H1 (cell line): ENCODE data around the gene TMED9. TPM values are rescaled to one million over a fixed set of nuclear protein-coding genes. Genes with fewer than 3 reads are reported as not detected.

Source experiments
- CTCF ChIA-PET: fragments of 300-600 bp; sonication (Branson Sonifier 250); formaldehyde crosslinking; loops from one replicate; lab custom pipeline; 2021; ENCODE audit not compliant: partially characterized antibody; lab: Charles Lee
- POLR2A ChIA-PET: fragments of 300-600 bp; sonication (Branson Sonifier 250); formaldehyde crosslinking; loops from one replicate; lab custom pipeline; 2021; ENCODE audit warnings: inconsistent platforms; ENCODE audit not compliant: partially characterized antibody; lab: Charles Lee
- DNase-seq, 2 experiments: peaks; one replicate each; pipeline versions ENCODE4 v3.0.0 to v3.0.0-alpha.2; 2010 to 2022; ENCODE audit warnings: low spot score in 2 of 2, low read depth in 1 of 2, mixed read lengths in 1 of 2
- FAIRE-seq: peaks from 2 replicates; lab custom pipeline; 2011; peaks lifted over from hg19 to GRCh38; lab: Jason Lieb, UNC
- H2AFZ ChIP-seq: 2 replicates; pipeline ENCODE4 v1.8.1; 2012; ENCODE audit warnings: low read length, inconsistent platforms
- H2AK5ac ChIP-seq: 2 replicates; pipeline ENCODE4 v1.6.1; 2013; ENCODE audit warnings: low read depth, low read length
- H2BK120ac ChIP-seq: replicated peaks from 2 replicates; pipeline ENCODE3; 2013; ENCODE audit warnings: low read depth, low read length, inconsistent platforms
- H2BK12ac ChIP-seq: 2 replicates; pipeline ENCODE4 v1.6.1; 2013; ENCODE audit warnings: low read depth, low read length
- H2BK15ac ChIP-seq: 2 replicates; pipeline ENCODE4 v1.6.1; 2013; ENCODE audit warnings: low read length
- H2BK20ac ChIP-seq: 2 replicates; pipeline ENCODE4 v1.6.1; 2013; ENCODE audit warnings: low read length
- H2BK5ac ChIP-seq: 2 replicates; pipeline ENCODE4 v1.6.1; 2013; ENCODE audit warnings: low read depth, low read length
- H3K14ac ChIP-seq: 2 replicates; pipeline ENCODE4 v1.6.1; 2013; ENCODE audit warnings: inconsistent platforms; ENCODE audit not compliant: insufficient read length
- H3K18ac ChIP-seq: 2 replicates; pipeline ENCODE4 v1.6.1; 2013; ENCODE audit warnings: low read length; ENCODE audit errors: extremely low read depth
- H3K23ac ChIP-seq: 2 replicates; pipeline ENCODE4 v1.6.1; 2013; ENCODE audit warnings: inconsistent platforms; ENCODE audit not compliant: insufficient read length
- H3K23me2 ChIP-seq: 2 replicates; pipeline ENCODE4 v1.6.1; 2013; ENCODE audit warnings: low read depth, low read length
- H3K27ac ChIP-seq: 2 replicates; pipeline ENCODE4 v1.6.1; 2011; ENCODE audit warnings: low read depth, low read length, inconsistent platforms
- H3K27me3 ChIP-seq, 4 experiments: replicated peaks in 1 of 4; 1 replicate in 1 of 4; 2 replicates in 3 of 4; pipeline versions ENCODE4 v1.6.1 to v1.8.1; 2011 to 2013; ENCODE audit warnings: low read length in 3 of 4, mild to moderate bottlenecking in 3 of 4, inconsistent platforms in 2 of 4, mixed read lengths in 2 of 4, moderate library complexity in 1 of 4; ENCODE audit not compliant: control insufficient read depth in 3 of 4, insufficient read depth in 3 of 4; ENCODE audit errors: extremely low read depth in 1 of 4
- H3K36me3 ChIP-seq, 4 experiments: 2 replicates each; pipeline versions ENCODE4 v1.6.1 to v1.8.1; 2011 to 2013; ENCODE audit warnings: mild to moderate bottlenecking in 4 of 4, low read length in 3 of 4, moderate library complexity in 2 of 4, control low read depth in 1 of 4, inconsistent platforms in 1 of 4; ENCODE audit not compliant: insufficient read depth in 4 of 4, control insufficient read depth in 2 of 4
- H3K4ac ChIP-seq: replicated peaks from 2 replicates; pipeline ENCODE3; 2013; ENCODE audit warnings: low read length, low read depth, mixed read lengths, inconsistent platforms; ENCODE audit not compliant: insufficient read length
- H3K4me1 ChIP-seq, 4 experiments: replicated peaks in 1 of 4; 1 replicate in 1 of 4; 2 replicates in 3 of 4; pipeline versions ENCODE4 v1.6.1 to v1.8.1; 2011 to 2013; ENCODE audit warnings: low read length in 3 of 4, inconsistent platforms in 2 of 4, mixed read lengths in 1 of 4; ENCODE audit not compliant: insufficient read depth in 4 of 4, control insufficient read depth in 3 of 4
- H3K4me2 ChIP-seq, 2 experiments: 2 replicates each; pipeline versions ENCODE4 v1.6.1 to v1.8.1; 2011 to 2013; ENCODE audit warnings: low read depth in 2 of 2, low read length in 2 of 2, control low read depth in 1 of 2, inconsistent platforms in 1 of 2, mild to moderate bottlenecking in 1 of 2; ENCODE audit not compliant: insufficient read depth in 1 of 2
- H3K4me3 ChIP-seq, 4 experiments: fragments of 200-600, 300-600 bp in 1 of 4; sonication (generic), shearing (Covaris generic), sonication (Bioruptor Twin) in 1 of 4; 2 replicates each; pipeline versions ENCODE4 v1.5.1 to v1.8.1; 2011 to 2016; ENCODE audit warnings: low read length in 4 of 4, low read depth in 3 of 4, control low read depth in 2 of 4, inconsistent platforms in 2 of 4, mild to moderate bottlenecking in 2 of 4, mixed read lengths in 1 of 4, moderate library complexity in 1 of 4; ENCODE audit not compliant: insufficient read depth in 2 of 4; ENCODE audit errors: extremely low read depth in 1 of 4
- H3K56ac ChIP-seq: replicated peaks from 2 replicates; pipeline ENCODE3; 2013; ENCODE audit warnings: low read depth, mild to moderate bottlenecking, mixed read lengths, low read length, inconsistent platforms; ENCODE audit not compliant: insufficient read length
- H3K79me1 ChIP-seq: 2 replicates; pipeline ENCODE4 v1.6.1; 2013; ENCODE audit warnings: low read depth, low read length, control low read depth
- H3K79me2 ChIP-seq, 2 experiments: 2 replicates each; pipeline versions ENCODE4 v1.6.1 to v1.8.1; 2012 to 2013; ENCODE audit warnings: low read length in 2 of 2, mild to moderate bottlenecking in 2 of 2, inconsistent platforms in 1 of 2; ENCODE audit not compliant: insufficient read depth in 2 of 2, control insufficient read depth in 1 of 2
- H3K9ac ChIP-seq, 4 experiments: replicated peaks in 1 of 4; 1 replicate in 1 of 4; 2 replicates in 3 of 4; pipeline versions ENCODE4 v1.6.1 to v1.8.1; 2011 to 2013; ENCODE audit warnings: low read depth in 3 of 4, low read length in 3 of 4, control low read depth in 2 of 4, mild to moderate bottlenecking in 2 of 4, moderate library complexity in 2 of 4, inconsistent platforms in 1 of 4; ENCODE audit errors: extremely low read depth in 1 of 4
- H3K9me3 ChIP-seq, 2 experiments: 2 replicates each; pipeline versions ENCODE4 v1.6.1 to v1.8.1; 2012 to 2013; ENCODE audit warnings: mild to moderate bottlenecking in 2 of 2, moderate library complexity in 2 of 2, control low read depth in 1 of 2, inconsistent platforms in 1 of 2, low read depth in 1 of 2, low read length in 1 of 2, mixed read lengths in 1 of 2; ENCODE audit not compliant: insufficient read depth in 2 of 2
- H4K20me1 ChIP-seq, 2 experiments: replicated peaks in 1 of 2; 2 replicates each; pipeline versions ENCODE3 to v1.8.1; 2011 to 2013; ENCODE audit warnings: inconsistent platforms in 2 of 2, low read length in 2 of 2, mild to moderate bottlenecking in 1 of 2; ENCODE audit not compliant: insufficient read depth in 2 of 2, control insufficient read depth in 1 of 2
- H4K5ac ChIP-seq: 2 replicates; pipeline ENCODE4 v1.6.1; 2013; ENCODE audit warnings: low read length, low read depth, mixed read lengths, inconsistent platforms; ENCODE audit not compliant: insufficient read length
- H4K8ac ChIP-seq: 2 replicates; pipeline ENCODE4 v1.8.0; 2013; ENCODE audit warnings: mild to moderate bottlenecking, moderate library complexity, low read length, inconsistent platforms; ENCODE audit not compliant: insufficient read depth; ENCODE audit errors: extremely low read depth
- H4K91ac ChIP-seq: replicated peaks from 2 replicates; pipeline ENCODE3; 2013; ENCODE audit warnings: low read length, mixed read lengths, inconsistent platforms; ENCODE audit not compliant: insufficient read length
- CBX5 ChIP-seq: fragments of 300-800, 300-1000 bp; sonication (generic); IDR thresholded peaks from 2 replicates; pipeline ENCODE4 v1.7.1; 2016; ENCODE audit warnings: antibody characterized with exemption, low read length, low read depth
- CBX8 ChIP-seq: fragments of 300-800, 300-1000 bp; sonication (generic); IDR thresholded peaks from 2 replicates; pipeline ENCODE4 v1.7.1; 2016; ENCODE audit warnings: low read depth, low read length, borderline replicate concordance
- CTBP2 ChIP-seq: IDR thresholded peaks from 2 replicates; pipeline ENCODE4 v1.7.0; 2011; ENCODE audit warnings: borderline replicate concordance, mild to moderate bottlenecking, moderate library complexity, mixed read lengths, low read length; ENCODE audit not compliant: insufficient read depth, insufficient read length
- GTF2F1 ChIP-seq: IDR thresholded peaks from 2 replicates; pipeline ENCODE4 v1.6.1; 2012; ENCODE audit warnings: low read depth, low read length, improper control_type of control experiment, borderline replicate concordance
- HDAC6 ChIP-seq: IDR thresholded peaks from one replicate; pipeline ENCODE4 v1.7.1; 2012; ENCODE audit warnings: low read depth, mild to moderate bottlenecking, inconsistent platforms, low read length, moderate library complexity
- MAFK ChIP-seq: IDR thresholded peaks from 2 replicates; pipeline ENCODE4 v1.6.1; 2012; ENCODE audit warnings: low read depth, mild to moderate bottlenecking, improper control_type of control experiment, low read length
- NANOG ChIP-seq: IDR thresholded peaks from 2 replicates; pipeline ENCODE4 v1.6.1; 2011; ENCODE audit warnings: low read length, low read depth, mild to moderate bottlenecking, inconsistent platforms; ENCODE audit not compliant: insufficient read depth, poor library complexity, severe bottlenecking
- RFX5 ChIP-seq: IDR thresholded peaks from 2 replicates; pipeline ENCODE4 v1.6.1; 2011; ENCODE audit warnings: low read depth, low read length, improper control_type of control experiment, borderline replicate concordance
- SP1 ChIP-seq: IDR thresholded peaks from 2 replicates; pipeline ENCODE4 v1.6.1; 2011; ENCODE audit warnings: low read depth, low read length
- SP4 ChIP-seq: IDR thresholded peaks from 2 replicates; pipeline ENCODE4 v1.6.1; 2012; ENCODE audit warnings: low read length, inconsistent platforms
- TAF1 ChIP-seq: IDR thresholded peaks from 2 replicates; pipeline ENCODE4 v1.6.1; 2011; ENCODE audit warnings: mild to moderate bottlenecking, low read depth, low read length
- ZNF274 ChIP-seq: IDR thresholded peaks from 2 replicates; pipeline ENCODE4 v1.7.0; 2012; ENCODE audit warnings: low read length, borderline replicate concordance; ENCODE audit errors: extremely low read depth
- WGBS, 2 experiments: shearing (Covaris generic) in 1 of 2; methylation state at CpG; one replicate each; pipeline versions ENCODE4 v1.1.6 to v1.1.7; 2013 to 2015; ENCODE audit warnings: low lambda C conversion rate in 2 of 2, mixed read lengths in 2 of 2, inconsistent platforms in 1 of 2, low coverage in 1 of 2, missing lambda C conversion rate in 1 of 2; ENCODE audit not compliant: insufficient replicate concordance in 2 of 2, insufficient coverage in 1 of 2, insufficient read length in 1 of 2; ENCODE audit errors: extremely low coverage in 1 of 2, missing lambda C conversion rate in 1 of 2; 5-methylcytosine and 5-hydroxymethylcytosine counted together
- polyA plus RNA-seq, 7 experiments: library from polyadenylated mRNA; depleted of rRNA in 3 of 7; stranded (reverse) in 5 of 7; unstranded in 2 of 7; fragments of >200 nt in 5 of 7; fragments of 200-250 nt in 2 of 7; gene quantifications; 1 replicate in 5 of 7; 2 replicates in 1 of 7; 4 replicates in 1 of 7; pipeline versions ENCODE4 v1.2.1 to v1.2.3, GENCODE V29; 2011 to 2013; ENCODE audit warnings: missing spikeins in 2 of 7, mixed read lengths in 2 of 7
- total RNA-seq: library from RNA; stranded (reverse); fragmentation: NEBNext Ultra II Directional; extraction: Animal tissue kit (Norgen Biotek cat#: 25700); gene quantifications from 2 replicates; pipeline ENCODE4 v1.2.1, GENCODE V29; 2021

Gene TMED9
- total and polyA plus RNA-seq, 2 of the 8 experiments (the other 6 are each of a cell fraction or from before 2014, with no cell fraction given) = 130 to 160 TPM

GRCh38 chr5:177568326-177568725, 23.7 kb upstream of the TMED9 start:
- no peak overlapping the region for H3K56ac ChIP-seq
- POLR2A ChIA-PET = no interaction called here
- no peak overlapping the region for H2AK5ac ChIP-seq
- no peak overlapping the region for H3K23ac ChIP-seq
- H4K8ac ChIP-seq = no peak overlapping the region; the same call in 1 of the 2 replicates
- no peaks in the 10 kb centered on the region for H3K36me3 ChIP-seq
- no peak overlapping the region for H4K91ac ChIP-seq
- H2AFZ ChIP-seq = no peak overlapping the region
- H3K18ac ChIP-seq = no peak overlapping the region
- no peaks in the 10 kb centered on the region for H4K20me1 ChIP-seq
- H3K4me1 ChIP-seq = no peaks in the 10 kb centered on the region
- no peak overlapping the region for H2BK12ac ChIP-seq
- H2BK15ac ChIP-seq = no peak overlapping the region
- no peaks in the 10 kb centered on the region for H3K9me3 ChIP-seq
- H2BK5ac ChIP-seq = no peak overlapping the region
- no peak overlapping the region for H2BK20ac ChIP-seq
- TF ChIP-seq GTF2F1 = no peak
- no peak for TF ChIP-seq SP1
- no peak for TF ChIP-seq CTBP2
- no peak for TF ChIP-seq TAF1
- TF ChIP-seq CBX5 = no peak
- no peak for TF ChIP-seq ZNF274
- TF ChIP-seq HDAC6 = no peak
- no peak for TF ChIP-seq SP4
- TF ChIP-seq RFX5 = no peak
- TF ChIP-seq NANOG = no peak
- no peak for TF ChIP-seq CBX8
- TF ChIP-seq MAFK = no peak
- TF ChIP-seq, all 59 proteins: peak for 0
- H3K79me2 ChIP-seq = no peaks in the 10 kb centered on the region
- H4K5ac ChIP-seq = no peak overlapping the region
- CTCF ChIA-PET = interaction anchor here (1.9 to 3.1 kb wide), 2 partner anchors 8 to 40 kb away, joined by 4 to 12 read pairs; no protein-coding TSS in a partner anchor
- no peak overlapping the region for H3K27ac ChIP-seq
- no peak for DNase-seq
- no peak overlapping the region for H3K4me2 ChIP-seq
- 88% methylated on average over 7 of the region's 7 CpGs; no CpG with 5 or more reads in 1 of the 2 experiments for WGBS, 2 experiments
- no peak overlapping the region for H3K4ac ChIP-seq
- H3K27me3 ChIP-seq = no peaks in the 10 kb centered on the region
- H3K23me2 ChIP-seq = no peaks in the 10 kb centered on the region
- H3K4me3 ChIP-seq = no peak overlapping the region
- FAIRE-seq = no peak
- H2BK120ac ChIP-seq = no peak overlapping the region
- no peaks in the 10 kb centered on the region for H3K79me1 ChIP-seq
- no peak overlapping the region for H3K14ac ChIP-seq
- H3K9ac ChIP-seq = no peak overlapping the region
